OCI-LY3 (cell line): Measurements from ENCODE around the gene ASXL3.

ENCODE experiments used
- CTCF ChIP-seq: fragments of 200-600, 300-600 bp; sonication (generic); IDR thresholded peaks from 2 replicates; pipeline ENCODE4 v1.5.1; 2014; ENCODE audit warnings: antibody characterized with exemption, low read length, low read depth
- EZH2phosphoT487 ChIP-seq: fragments of 200-600 bp; shearing (Covaris generic); IDR thresholded peaks from 2 replicates; pipeline ENCODE4 v1.6.1; 2018; ENCODE audit warnings: antibody characterized with exemption, mixed run types, low read depth

GRCh38 chr18:33751613-33752221 is 173.7 kb downstream of the ASXL3 start:
- TF ChIP-seq CTCF (peak; percentile 59), EZH2phosphoT487 (no peak)
